LNCAP (cell line): ENCODE measurements around the gene KIF17.

Experiments used
- TF ChIP-seq, protein P1 (sequence below): fragments of 450-650 bp; IDR thresholded peaks from 2 replicates; pipeline ENCODE4 v1.5.1; 2017; ENCODE audit warnings: mild to moderate bottlenecking

KIF17 gene

DNA sequence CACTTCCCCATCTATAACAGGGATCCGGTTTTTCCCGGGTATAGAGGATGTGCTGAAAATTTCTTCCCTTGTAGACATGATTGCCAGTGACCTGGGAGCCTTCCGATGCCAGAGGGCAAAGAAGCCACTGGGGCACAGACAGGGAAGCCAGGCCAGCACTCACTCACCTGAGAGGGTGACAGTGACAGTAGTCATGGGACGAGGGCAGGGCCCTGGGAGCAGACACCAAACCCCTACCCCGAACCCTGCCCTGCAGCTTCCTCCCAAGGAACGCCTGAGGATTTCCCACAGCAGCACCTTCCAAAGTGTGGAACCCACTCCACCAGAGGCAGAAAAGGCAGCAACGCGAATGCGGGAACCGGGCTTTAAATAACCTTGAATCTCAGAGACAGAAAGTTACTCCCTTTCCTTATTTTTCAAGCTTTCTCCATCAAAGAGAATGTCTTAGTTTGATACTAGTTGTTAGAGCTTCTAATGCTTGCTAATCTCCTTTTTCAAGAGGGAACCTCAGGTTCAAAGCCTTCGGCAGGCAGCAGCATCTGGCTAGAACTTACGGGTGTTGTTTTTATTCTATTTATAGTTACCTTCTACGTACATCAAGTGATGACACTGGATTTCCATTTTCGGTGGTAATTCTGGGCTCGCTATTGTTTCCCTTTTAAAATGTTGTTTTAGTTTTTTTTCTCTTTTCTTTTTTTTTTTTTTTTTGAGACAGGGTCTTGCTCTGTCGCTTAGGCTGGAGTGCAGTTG is 59.5 kb downstream of the KIF17 start:
- TF ChIP-seq, protein P1, sequence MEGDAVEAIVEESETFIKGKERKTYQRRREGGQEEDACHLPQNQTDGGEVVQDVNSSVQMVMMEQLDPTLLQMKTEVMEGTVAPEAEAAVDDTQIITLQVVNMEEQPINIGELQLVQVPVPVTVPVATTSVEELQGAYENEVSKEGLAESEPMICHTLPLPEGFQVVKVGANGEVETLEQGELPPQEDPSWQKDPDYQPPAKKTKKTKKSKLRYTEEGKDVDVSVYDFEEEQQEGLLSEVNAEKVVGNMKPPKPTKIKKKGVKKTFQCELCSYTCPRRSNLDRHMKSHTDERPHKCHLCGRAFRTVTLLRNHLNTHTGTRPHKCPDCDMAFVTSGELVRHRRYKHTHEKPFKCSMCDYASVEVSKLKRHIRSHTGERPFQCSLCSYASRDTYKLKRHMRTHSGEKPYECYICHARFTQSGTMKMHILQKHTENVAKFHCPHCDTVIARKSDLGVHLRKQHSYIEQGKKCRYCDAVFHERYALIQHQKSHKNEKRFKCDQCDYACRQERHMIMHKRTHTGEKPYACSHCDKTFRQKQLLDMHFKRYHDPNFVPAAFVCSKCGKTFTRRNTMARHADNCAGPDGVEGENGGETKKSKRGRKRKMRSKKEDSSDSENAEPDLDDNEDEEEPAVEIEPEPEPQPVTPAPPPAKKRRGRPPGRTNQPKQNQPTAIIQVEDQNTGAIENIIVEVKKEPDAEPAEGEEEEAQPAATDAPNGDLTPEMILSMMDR: no peak

DNA sequence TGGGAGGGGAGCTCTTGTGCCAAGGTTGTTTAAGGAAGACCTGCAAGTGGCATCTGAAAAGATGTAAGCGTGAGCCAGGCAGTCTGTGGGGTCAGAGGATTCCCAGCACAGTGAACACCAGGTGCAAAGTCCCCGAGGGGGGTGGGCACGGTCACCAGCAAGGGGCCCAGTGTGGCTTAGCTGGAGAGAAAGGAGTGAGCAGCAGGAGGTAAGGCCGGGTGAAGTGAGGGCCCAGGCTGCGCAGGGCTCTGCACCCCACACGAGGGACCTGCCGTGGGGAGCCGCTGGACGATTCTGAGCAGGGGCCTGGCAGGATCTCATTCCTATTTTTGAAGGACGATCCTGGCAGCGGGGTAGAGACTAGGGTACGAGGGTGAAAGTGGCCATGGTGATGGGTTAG is 60.8 kb downstream of the KIF17 start:
- TF ChIP-seq, protein P1: no peak

DNA sequence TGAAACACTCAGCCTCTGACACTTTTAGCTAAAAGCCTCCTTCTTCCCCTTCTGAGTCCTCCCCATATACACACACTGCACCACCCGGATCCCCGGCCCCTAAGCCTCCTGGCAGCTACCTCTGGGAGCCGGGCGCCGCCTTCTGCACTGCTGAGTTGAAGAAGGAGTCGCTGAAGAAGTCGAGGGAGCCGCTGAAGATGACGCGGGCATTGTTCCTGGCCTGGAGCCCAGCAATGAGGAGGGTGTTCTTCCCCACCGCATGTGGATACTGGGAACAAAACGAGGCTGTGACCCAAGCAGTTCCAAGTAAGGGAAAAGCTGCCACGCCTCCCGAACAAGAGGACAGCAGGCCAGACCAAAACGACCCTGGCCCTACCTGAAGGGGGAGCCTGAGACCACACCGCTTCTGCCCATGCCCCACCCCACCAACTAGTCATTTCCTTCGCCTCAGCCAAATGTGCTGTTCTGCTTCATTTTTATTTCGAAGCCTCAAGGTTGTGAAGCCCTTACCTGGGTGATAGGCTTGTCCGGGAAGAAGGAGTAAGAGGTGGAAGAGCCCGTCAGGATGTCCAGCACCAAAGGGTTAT is 63.6 kb downstream of the KIF17 start:
- TF ChIP-seq, protein P1: no peak

DNA sequence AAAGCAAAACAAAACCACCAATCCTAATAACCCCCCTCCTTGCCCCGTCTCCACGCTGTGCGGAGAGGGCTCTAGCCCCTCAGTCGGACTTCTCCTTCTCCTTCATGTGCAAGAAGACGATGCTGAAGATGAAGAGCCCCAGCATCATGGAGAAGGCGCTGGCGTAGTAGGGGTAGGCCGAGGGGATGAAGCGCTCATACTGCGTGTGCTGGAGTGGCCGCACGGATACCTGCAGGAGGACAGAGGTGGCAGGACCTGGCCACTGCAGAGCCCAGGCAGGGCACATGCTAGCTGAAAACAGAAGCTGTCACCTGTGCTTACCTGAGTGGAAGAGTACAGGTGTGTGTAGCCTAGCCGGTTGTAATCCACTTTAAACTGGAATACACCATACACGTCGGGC is 65.5 kb downstream of the KIF17 start:
- TF ChIP-seq, protein P1: no peak

DNA sequence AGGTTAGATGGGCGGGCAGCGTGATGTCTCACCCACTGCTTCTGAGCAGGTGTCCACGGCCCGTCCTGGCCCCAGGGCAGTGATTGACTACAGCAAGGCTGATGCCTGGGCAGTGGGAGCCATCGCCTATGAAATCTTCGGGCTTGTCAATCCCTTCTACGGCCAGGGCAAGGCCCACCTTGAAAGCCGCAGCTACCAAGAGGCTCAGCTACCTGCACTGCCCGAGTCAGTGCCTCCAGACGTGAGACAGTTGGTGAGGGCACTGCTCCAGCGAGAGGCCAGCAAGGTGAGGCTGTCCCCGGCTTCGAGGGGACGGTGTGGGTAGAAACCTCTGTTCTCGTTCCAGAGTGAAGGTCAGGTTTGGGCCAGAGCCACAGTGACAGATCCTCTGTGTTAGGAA is 68.9 kb downstream of the KIF17 start:
- TF ChIP-seq, protein P1: no peak

DNA sequence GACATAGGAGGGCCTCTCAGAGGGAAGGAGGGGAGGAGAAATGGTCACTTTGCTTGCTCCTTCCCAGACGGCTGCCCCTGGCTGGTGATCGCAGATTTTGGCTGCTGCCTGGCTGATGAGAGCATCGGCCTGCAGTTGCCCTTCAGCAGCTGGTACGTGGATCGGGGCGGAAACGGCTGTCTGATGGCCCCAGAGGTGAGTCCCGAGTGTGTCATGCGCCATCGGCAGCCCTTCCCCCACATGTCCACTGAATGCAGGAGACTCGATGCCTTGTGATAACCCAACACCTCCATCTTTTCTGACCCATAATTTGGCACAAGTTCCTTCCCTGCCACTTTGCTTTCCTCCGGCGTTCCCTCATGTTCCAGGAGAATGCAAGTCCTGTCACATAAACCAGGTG is 69.4 kb downstream of the KIF17 start:
- TF ChIP-seq, protein P1: no peak

DNA sequence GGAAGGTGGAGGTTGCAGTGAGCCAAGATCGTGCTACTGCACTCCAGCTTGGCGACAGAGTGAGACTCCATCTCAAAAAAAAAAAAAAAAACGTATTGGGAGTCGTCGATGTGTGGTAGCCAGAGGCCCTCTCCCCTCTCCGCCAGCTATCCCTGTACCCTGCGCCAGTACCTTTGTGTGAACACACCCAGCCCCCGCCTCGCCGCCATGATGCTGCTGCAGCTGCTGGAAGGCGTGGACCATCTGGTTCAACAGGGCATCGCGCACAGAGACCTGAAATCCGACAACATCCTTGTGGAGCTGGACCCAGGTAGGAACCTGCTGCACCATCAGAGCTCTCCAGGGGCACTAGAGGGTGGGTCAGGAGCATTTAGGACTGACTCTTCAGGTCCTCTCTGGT is 72.4 kb downstream of the KIF17 start:
- TF ChIP-seq, protein P1: no peak

DNA sequence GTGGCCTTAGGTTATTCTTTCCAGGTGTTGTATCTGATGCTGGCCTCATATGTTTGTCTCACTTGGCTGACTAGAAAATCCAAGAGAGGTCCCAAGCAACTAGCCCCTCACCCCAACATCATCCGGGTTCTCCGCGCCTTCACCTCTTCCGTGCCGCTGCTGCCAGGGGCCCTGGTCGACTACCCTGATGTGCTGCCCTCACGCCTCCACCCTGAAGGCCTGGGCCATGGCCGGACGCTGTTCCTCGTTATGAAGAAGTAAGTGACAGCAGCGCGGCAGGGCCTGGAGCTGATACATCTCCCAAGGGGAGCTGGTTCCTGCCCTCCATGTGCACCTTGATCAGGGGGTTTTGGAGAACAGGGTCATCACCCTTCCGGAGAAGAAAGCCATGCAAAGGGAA is 73.4 kb downstream of the KIF17 start:
- TF ChIP-seq, protein P1: no peak
